CD14-positive monocyte (primary cell): Measurements from ENCODE around the gene VWA5B2. TPM values are rescaled to one million over a fixed set of nuclear protein-coding genes. Genes with fewer than 3 reads are reported as not detected.

ENCODE experiments used
- DNase-seq, 3 donors: peaks; one replicate each; pipeline ENCODE4 v3.0.0-alpha.2; 2011 to 2022
- H2AFZ ChIP-seq: 2 replicates; pipeline ENCODE4 v1.6.0; 2012; ENCODE audit warnings: mild to moderate bottlenecking, low read depth, low read length, inconsistent platforms; ENCODE audit not compliant: insufficient read depth, poor library complexity, severe bottlenecking
- H3K27ac ChIP-seq, 2 donors: 1 replicate in 1 of 2; 2 replicates in 1 of 2; pipeline ENCODE4 v1.5.1; 2012 to 2013; ENCODE audit warnings: low read length in 2 of 2, control low read depth in 1 of 2, inconsistent platforms in 1 of 2, low read depth in 1 of 2, mild to moderate bottlenecking in 1 of 2
- H3K27me3 ChIP-seq, 2 donors: one replicate each; pipeline versions ENCODE4 v1.6.0 to v1.6.1; 2011 to 2013; ENCODE audit warnings: low read length in 2 of 2; ENCODE audit not compliant: control insufficient read depth in 2 of 2, insufficient read depth in 2 of 2
- H3K36me3 ChIP-seq, 2 donors: replicated peaks in 1 of 2; 1 replicate in 1 of 2; 2 replicates in 1 of 2; pipeline versions ENCODE4 v1.5.1 to v1.6.1; 2012 to 2013; ENCODE audit warnings: low read length in 2 of 2, control low read depth in 1 of 2, inconsistent platforms in 1 of 2, mild to moderate bottlenecking in 1 of 2; ENCODE audit not compliant: insufficient read depth in 2 of 2, control insufficient read depth in 1 of 2
- H3K4me1 ChIP-seq, 2 donors: 1 replicate in 1 of 2; 2 replicates in 1 of 2; pipeline versions ENCODE4 v1.5.1 to v1.6.1; 2012 to 2013; ENCODE audit warnings: low read length in 2 of 2, control low read depth in 1 of 2, inconsistent platforms in 1 of 2, mild to moderate bottlenecking in 1 of 2, moderate library complexity in 1 of 2; ENCODE audit not compliant: insufficient read depth in 2 of 2, control insufficient read depth in 1 of 2
- H3K4me2 ChIP-seq: replicated peaks from 2 replicates; pipeline ENCODE3; 2012; ENCODE audit warnings: low read length, moderate library complexity, mild to moderate bottlenecking; ENCODE audit not compliant: poor library complexity, severe bottlenecking; ENCODE audit errors: extremely low read depth
- H3K4me3 ChIP-seq, 3 experiments: fragments of 200-600 bp in 1 of 3; sonication (generic) in 1 of 3; replicated peaks in 1 of 3; 1 replicate in 2 of 3; 2 replicates in 1 of 3; pipeline ENCODE4 v1.5.1; 2011 to 2013; ENCODE audit warnings: low read length in 3 of 3, mild to moderate bottlenecking in 3 of 3, control low read depth in 2 of 3, low read depth in 2 of 3, inconsistent platforms in 1 of 3, moderate library complexity in 1 of 3
- H3K79me2 ChIP-seq: 2 replicates; pipeline ENCODE4 v1.6.0; 2012; ENCODE audit warnings: mild to moderate bottlenecking, control low read depth, inconsistent platforms, low read length, moderate library complexity; ENCODE audit not compliant: insufficient read depth
- H3K9ac ChIP-seq: 2 replicates; pipeline ENCODE4 v1.6.0; 2017; ENCODE audit warnings: low read length, mild to moderate bottlenecking; ENCODE audit not compliant: insufficient read depth, poor library complexity, severe bottlenecking
- H3K9me3 ChIP-seq, 2 donors: replicated peaks in 1 of 2; 1 replicate in 1 of 2; 2 replicates in 1 of 2; pipeline versions ENCODE4 v1.5.1 to v1.6.1; 2012 to 2013; ENCODE audit warnings: low read length in 2 of 2, control low read depth in 1 of 2; ENCODE audit not compliant: control insufficient read depth in 1 of 2, insufficient read depth in 1 of 2
- H4K20me1 ChIP-seq: 2 replicates; pipeline ENCODE4 v1.6.0; 2012; ENCODE audit warnings: mild to moderate bottlenecking, low read length, control low read depth, moderate library complexity; ENCODE audit not compliant: insufficient read depth
- H3K27ac Mint-ChIP-seq, 7 donors: one replicate each; pipeline ENCODE4 v1.8.0; 2020; ENCODE audit warnings: mild to moderate bottlenecking in 7 of 7, mixed read lengths in 7 of 7, moderate library complexity in 6 of 7, inconsistent platforms in 2 of 7
- H3K27me3 Mint-ChIP-seq, 3 donors: one replicate each; pipeline ENCODE4 v1.8.0; 2021 to 2022; ENCODE audit warnings: low read depth in 3 of 3, mild to moderate bottlenecking in 3 of 3, mixed read lengths in 3 of 3, moderate library complexity in 3 of 3, inconsistent platforms in 1 of 3
- H3K36me3 Mint-ChIP-seq, 2 donors: one replicate each; pipeline ENCODE4 v1.8.0; 2020; ENCODE audit warnings: mixed read lengths in 2 of 2, inconsistent platforms in 1 of 2, mild to moderate bottlenecking in 1 of 2
- H3K4me1 Mint-ChIP-seq: one replicate; pipeline ENCODE4 v1.8.0; 2020; ENCODE audit warnings: mild to moderate bottlenecking, mixed read lengths
- H3K4me3 Mint-ChIP-seq, 2 donors: one replicate each; pipeline ENCODE4 v1.8.0; 2020; ENCODE audit warnings: mild to moderate bottlenecking in 2 of 2, mixed read lengths in 2 of 2, moderate library complexity in 1 of 2
- H3K9me3 Mint-ChIP-seq, 7 donors: one replicate each; pipeline ENCODE4 v1.8.0; 2020 to 2022; ENCODE audit warnings: mixed read lengths in 7 of 7, mild to moderate bottlenecking in 6 of 7, moderate library complexity in 6 of 7, inconsistent platforms in 2 of 7
- WGBS: methylation state at CpG from one replicate; pipeline ENCODE4 v1.1.5; 2013; ENCODE audit warnings: missing lambda C conversion rate; ENCODE audit not compliant: insufficient coverage; 5-methylcytosine and 5-hydroxymethylcytosine counted together
- intact Hi-C, 2 donors: fragments of 100-400 bp; cut with micrococcal nuclease; formaldehyde crosslinking; loops; one replicate each; pipeline versions ENCODE4 v1.15.0 to v1.15.1; 2023
- polyA minus RNA-seq: library from RNA; depleted of rRNA, polyadenylated mRNA; stranded (reverse); fragments of >200 nt; gene quantifications from 2 replicates; pipeline ENCODE4 v1.2.3, GENCODE V29; 2012
- polyA plus RNA-seq, 3 donors: library from polyadenylated mRNA; depleted of rRNA in 1 of 3; unstranded in 2 of 3; stranded (reverse) in 1 of 3; fragments of 300-500 nt in 2 of 3; fragments of >200 nt in 1 of 3; fragmentation: Illumina TruSeq in 2 of 3; gene quantifications; 1 replicate in 2 of 3; 2 replicates in 1 of 3; pipeline ENCODE4 v1.2.3, GENCODE V29; 2012 to 2021
- total RNA-seq, 12 experiments: library from RNA in 1 of 12; stranded (reverse) in 1 of 12; fragments of 120-200 nt in 1 of 12; gene quantifications; one replicate each; pipeline ENCODE4 v1.2.4 and lab custom pipeline; 2013 to 2026; ENCODE audit warnings: mixed read lengths in 6 of 12, inconsistent platforms in 1 of 12
- TF ChIP-seq, protein P1 (sequence below): fragments of 200-600 bp; IDR thresholded peaks from one replicate; pipeline ENCODE4 v1.8.0; 2022; ENCODE audit warnings: antibody characterized with exemption, mild to moderate bottlenecking

The VWA5B2 gene
- total RNA-seq (2013), result not detected
- polyA plus RNA-seq (under 1 TPM in 1 of 3 donors, not detected in 2; 0.32 TPM), polyA minus RNA-seq (not detected in 2 replicates), total RNA-seq (lab: John Stamatoyannopoulos, UW) (0 to 2.2 (median 0.03) reads per million in 11 experiments)

DNA sequence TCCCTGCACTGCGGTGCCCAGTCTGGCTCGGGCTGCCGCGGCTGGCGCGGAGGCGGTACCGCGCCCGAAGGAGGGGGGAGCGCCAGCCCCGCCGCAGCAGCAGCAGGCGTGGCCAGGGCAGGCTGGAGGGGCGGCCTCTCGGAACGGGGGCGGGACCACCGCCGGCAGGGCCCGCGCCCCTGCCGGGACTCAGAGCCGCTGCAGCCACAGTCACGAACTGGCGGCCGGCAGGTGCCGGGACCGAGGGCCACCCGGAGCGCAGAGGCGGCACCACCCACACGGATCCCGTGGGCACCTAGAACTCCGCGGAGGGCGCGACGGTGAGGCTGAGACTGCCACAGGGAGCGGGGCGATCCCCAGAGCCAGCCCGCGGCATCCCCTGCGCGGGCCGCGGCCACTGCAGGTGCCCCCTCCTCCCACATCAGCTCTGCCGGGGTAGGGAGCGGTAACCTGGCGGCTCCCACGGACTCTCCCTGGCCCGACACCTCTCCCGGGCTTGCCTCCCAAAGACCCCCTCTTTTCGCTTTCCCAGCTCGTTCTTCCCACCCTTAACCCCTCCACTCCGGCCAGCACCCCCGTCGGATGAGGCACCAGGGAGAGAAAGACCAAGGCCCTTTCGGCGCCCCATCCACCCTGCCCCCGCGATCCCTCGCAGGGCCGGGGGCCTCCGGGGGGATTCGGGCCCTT, at the start of gene VWA5B2:
TSS of gene VWA5B2 (plus strand) at position 192 of the 687 bp plus-strand sequence. CDS start 944 bp downstream, outside the sequence.
- H3K27ac Mint-ChIP-seq, result no peak within 1 kb of the TSS
- H3K4me3 Mint-ChIP-seq, result peak within 1 kb of the TSS in 1 of 2 donors; percentile 76
- Histone ChIP-seq H3K27ac (no peak within 1 kb of the TSS), H3K9me3 (peaks cover 0 to 15% of the 10 kb centered on the region in 2 donors), H4K20me1 (no peaks in the 10 kb centered on the region), H3K4me3 (no peak within 1 kb of the TSS), H3K79me2 (no peaks in the 10 kb centered on the region), H3K4me2 (peak within 1 kb of the TSS; percentile 36), H3K9ac (peak within 1 kb of the TSS; percentile 15), H3K27me3 (peaks cover 50 to 70% of the 10 kb centered on the region in 2 donors), H3K4me1 (peaks cover 4 to 8% of the 10 kb centered on the region in 2 donors), H2AFZ (peak within 1 kb of the TSS; percentile 56), H3K36me3 (no peaks in the 10 kb centered on the region)
- H3K36me3 Mint-ChIP-seq, result no peaks in the 10 kb centered on the region
- DNase-seq, result no peak
- TF ChIP-seq, protein P1, sequence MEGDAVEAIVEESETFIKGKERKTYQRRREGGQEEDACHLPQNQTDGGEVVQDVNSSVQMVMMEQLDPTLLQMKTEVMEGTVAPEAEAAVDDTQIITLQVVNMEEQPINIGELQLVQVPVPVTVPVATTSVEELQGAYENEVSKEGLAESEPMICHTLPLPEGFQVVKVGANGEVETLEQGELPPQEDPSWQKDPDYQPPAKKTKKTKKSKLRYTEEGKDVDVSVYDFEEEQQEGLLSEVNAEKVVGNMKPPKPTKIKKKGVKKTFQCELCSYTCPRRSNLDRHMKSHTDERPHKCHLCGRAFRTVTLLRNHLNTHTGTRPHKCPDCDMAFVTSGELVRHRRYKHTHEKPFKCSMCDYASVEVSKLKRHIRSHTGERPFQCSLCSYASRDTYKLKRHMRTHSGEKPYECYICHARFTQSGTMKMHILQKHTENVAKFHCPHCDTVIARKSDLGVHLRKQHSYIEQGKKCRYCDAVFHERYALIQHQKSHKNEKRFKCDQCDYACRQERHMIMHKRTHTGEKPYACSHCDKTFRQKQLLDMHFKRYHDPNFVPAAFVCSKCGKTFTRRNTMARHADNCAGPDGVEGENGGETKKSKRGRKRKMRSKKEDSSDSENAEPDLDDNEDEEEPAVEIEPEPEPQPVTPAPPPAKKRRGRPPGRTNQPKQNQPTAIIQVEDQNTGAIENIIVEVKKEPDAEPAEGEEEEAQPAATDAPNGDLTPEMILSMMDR, result no peak
- intact Hi-C loops, result no loop called here
- peaks cover 66 to 89% (median 68%) of the 10 kb centered on the region in 3 donors for H3K27me3 Mint-ChIP-seq
- H3K9me3 Mint-ChIP-seq, result peaks cover 0 to 16% (median 6%) of the 10 kb centered on the region in 7 donors
- peaks cover 8% of the 10 kb centered on the region for H3K4me1 Mint-ChIP-seq
- under 1% methylated on average over 64 of the region's 66 CpGs for WGBS

DNA sequence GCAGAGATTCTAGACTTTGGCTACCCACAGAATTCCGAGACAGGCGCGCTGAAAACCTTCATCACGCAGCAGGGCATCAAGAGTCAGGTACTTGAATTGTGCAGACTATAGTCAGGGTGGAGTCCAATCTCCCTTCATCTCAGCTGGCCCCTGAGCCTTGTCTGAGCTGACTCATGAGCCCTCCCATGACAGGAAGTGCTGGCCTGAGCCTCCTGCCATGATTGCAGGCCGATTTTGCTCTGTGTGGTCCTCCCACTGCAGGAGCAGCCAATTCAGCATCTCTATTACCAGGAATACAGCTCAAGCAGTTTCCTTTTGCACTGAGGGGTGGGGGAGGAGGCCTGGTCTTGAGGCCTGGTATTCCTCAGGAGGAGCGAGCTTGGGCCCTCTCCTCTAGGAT, 49.2 kb upstream of the VWA5B2 start:
- Mint-ChIP-seq H3K36me3 (peaks cover 69 to 78% of the 10 kb centered on the region in 2 donors), H3K4me1 (peaks cover 33% of the 10 kb centered on the region), H3K27me3 (no peaks in the 10 kb centered on the region), H3K9me3 (no peaks in the 10 kb centered on the region), H3K4me3 (no peak overlapping the region), H3K27ac (peak overlapping the region in 1 of 7 donors; percentile 73)
- TF ChIP-seq, protein P1, result no peak
- H3K79me2 ChIP-seq, result peaks cover 43% of the 10 kb centered on the region
- no peak overlapping the region for H3K4me2 ChIP-seq
- intact Hi-C loops, result no loop called here
- H3K27ac ChIP-seq, result no peak overlapping the region
- H3K4me3 ChIP-seq, result no peak overlapping the region
- no peak overlapping the region for H2AFZ ChIP-seq
- H3K4me1 ChIP-seq, result peaks cover 25 to 28% of the 10 kb centered on the region in 2 donors
- H3K27me3 ChIP-seq, result no peaks in the 10 kb centered on the region
- no peak for DNase-seq
- peaks cover 73 to 78% of the 10 kb centered on the region in 2 donors for H3K36me3 ChIP-seq
- H4K20me1 ChIP-seq, result peaks cover 40% of the 10 kb centered on the region
- no peaks in the 10 kb centered on the region for H3K9me3 ChIP-seq
- WGBS, result 83% methylated on average over 2 of the region's 6 CpGs
- H3K9ac ChIP-seq, result no peak overlapping the region
